ENCODE measurements around the gene SLC25A44. TPM values are rescaled to one million over a fixed set of nuclear protein-coding genes. Genes with fewer than 3 reads are reported as not detected.
"Not testable (repeated sequence)": the region's sequence is repeated elsewhere in the genome, so short reads cannot be mapped to it uniquely, and the experiment has no call there.

SLC25A44 gene
- total RNA-seq, 2 donors from 2014 or later, result 15.5 to 18.5 TPM

GRCh38 chr1:156213644-156213966, 19.7 kb downstream of the SLC25A44 start:
- no peak for TF ChIP-seq CTCF (IDR thresholded peaks at IDR 0.05)
- peaks cover 0 to 34% of the 10 kb centered on the region in 2 donors for H3K4me1 ChIP-seq
- no peak for DNase-seq (ENCODE audit: low spot score)
- H3K36me3 ChIP-seq, result peaks cover 15% of the 10 kb centered on the region
- H3K27me3 ChIP-seq, result no peaks in the 10 kb centered on the region
- peak overlapping the region; percentile 91 to 93 for H3K27ac ChIP-seq
- peak overlapping the region; percentile 57 to 61 for H3K4me3 ChIP-seq
- no peaks in the 10 kb centered on the region for H3K9me3 ChIP-seq

GRCh38 chr1:156214024-156214748, 20.3 kb downstream of the SLC25A44 start:
- Histone ChIP-seq H3K9me3 (no peaks in the 10 kb centered on the region), H3K36me3 (peaks cover 13% of the 10 kb centered on the region), H3K27me3 (no peaks in the 10 kb centered on the region), H3K27ac (peak overlapping the region; percentile 91 to 93), H3K4me3 (peak overlapping the region; percentile 57 to 61), H3K4me1 (peaks cover 0 to 34% of the 10 kb centered on the region in 2 donors)
- no peak for TF ChIP-seq CTCF (IDR thresholded peaks at IDR 0.05)
- DNase-seq (ENCODE audit: low spot score), result no peak

- Histone ChIP-seq H3K4me1 (peaks cover 0 to 34% of the 10 kb centered on the region in 2 donors), H3K36me3 (peaks cover 12% of the 10 kb centered on the region)
- H3K27me3 ChIP-seq; H3K27ac ChIP-seq; H3K9me3 ChIP-seq; H3K4me3 ChIP-seq; DNase-seq (ENCODE audit: low spot score): not testable (repeated sequence)
Measured at GRCh38 chr1:156216361-156217086, 22.6 kb downstream of the SLC25A44 start.

- Histone ChIP-seq H3K4me1 (peaks cover 0 to 28% of the 10 kb centered on the region in 2 donors), H3K36me3 (peaks cover 18% of the 10 kb centered on the region), H3K4me3 (no peak overlapping the region), H3K9me3 (no peaks in the 10 kb centered on the region), H3K27me3 (no peaks in the 10 kb centered on the region), H3K27ac (peak overlapping the region in 1 of 2 donors; percentile 57)
- no peak for TF ChIP-seq CTCF (IDR thresholded peaks at IDR 0.05)
- DNase-seq (ENCODE audit: low spot score), result no peak
Measured at GRCh38 chr1:156217871-156218270, 24.0 kb downstream of the SLC25A44 start.

GRCh38 chr1:156220226-156220625, 26.3 kb downstream of the SLC25A44 start:
- TF ChIP-seq CTCF (IDR thresholded peaks at IDR 0.05), result no peak
- no peak overlapping the region for H3K27ac ChIP-seq

GRCh38 chr1:156221986-156222692, 28.2 kb downstream of the SLC25A44 start:
- Histone ChIP-seq H3K27ac (no peak overlapping the region), H3K27me3 (no peaks in the 10 kb centered on the region), H3K4me1 (peaks cover 0 to 21% of the 10 kb centered on the region in 2 donors), H3K4me3 (no peak overlapping the region), H3K36me3 (peaks cover 47% of the 10 kb centered on the region), H3K9me3 (no peaks in the 10 kb centered on the region)
- DNase-seq (ENCODE audit: low spot score), result no peak
- TF ChIP-seq CTCF (IDR thresholded peaks at IDR 0.05), result no peak

More at GRCh38 chr1:156220226-156220625, 26.3 kb downstream of the SLC25A44 start:
- Histone ChIP-seq H3K36me3 (peaks cover 33% of the 10 kb centered on the region), H3K4me3 (no peak overlapping the region), H3K27me3 (no peaks in the 10 kb centered on the region), H3K4me1 (peaks cover 0 to 16% of the 10 kb centered on the region in 2 donors), H3K9me3 (no peaks in the 10 kb centered on the region)
- DNase-seq (ENCODE audit: low spot score), result no peak

All from right atrium auricular region (tissue), 2 donors.